ENCODE measurements around the gene BNIP5.
"Not testable (repeated sequence)": the region's sequence is repeated elsewhere in the genome, so short reads cannot be mapped to it uniquely, and the experiment has no call there.

The BNIP5 gene

GRCh38 chr6:36364669-36365479 is 28.2 kb upstream of the BNIP5 start:
- FAIRE-seq: no peak

- not testable (repeated sequence) for FAIRE-seq
These were observed 27.5 kb upstream of the BNIP5 start for GRCh38 chr6:36364061-36364635.

- not testable (repeated sequence) for FAIRE-seq
These were observed 26.7 kb upstream of the BNIP5 start for GRCh38 chr6:36363371-36363752.

GRCh38 chr6:36362551-36363370 is 26.1 kb upstream of the BNIP5 start:
- no peak for FAIRE-seq

- FAIRE-seq: no peak
These were observed 24.4 kb upstream of the BNIP5 start for GRCh38 chr6:36361071-36361470.

DNA sequence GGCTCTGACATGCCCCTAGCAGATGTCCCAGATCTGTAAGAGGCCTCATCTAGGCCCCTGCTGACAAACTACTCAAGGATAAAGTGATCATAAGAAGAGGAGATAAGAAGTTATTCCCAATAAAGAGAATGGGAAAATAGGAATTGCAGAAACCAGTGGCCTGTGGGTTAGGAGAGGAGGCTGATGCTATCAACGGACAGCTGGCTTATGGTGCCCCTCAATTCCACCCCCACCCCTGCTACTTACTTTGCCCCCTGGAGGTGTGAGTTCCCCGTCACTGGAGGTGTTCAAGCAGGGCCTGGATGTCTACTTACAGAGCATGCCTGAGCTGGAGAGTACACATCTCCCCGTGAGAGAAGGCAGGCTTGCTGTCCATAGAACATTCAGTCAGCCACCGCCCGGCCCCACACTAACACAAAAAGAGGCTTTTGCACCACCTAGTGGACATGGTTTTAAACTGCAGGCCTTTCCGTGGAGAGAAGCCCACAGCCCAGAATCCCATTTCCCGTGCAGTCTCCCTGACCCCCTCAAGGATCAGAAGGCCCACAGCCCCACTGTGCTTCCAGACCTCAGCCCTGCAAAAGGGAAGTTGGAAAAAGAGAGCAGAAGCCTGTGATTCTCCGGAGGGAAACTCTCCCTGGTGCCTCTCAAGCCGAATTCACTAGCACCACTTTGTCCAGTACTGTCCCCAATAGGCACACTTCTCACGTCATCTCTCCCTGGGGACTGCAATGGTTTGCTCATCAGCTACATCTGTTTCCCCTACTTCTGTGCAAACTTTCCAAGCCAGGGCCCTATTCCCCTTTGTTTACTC is 23.8 kb upstream of the BNIP5 start:
- no peak for FAIRE-seq

DNA sequence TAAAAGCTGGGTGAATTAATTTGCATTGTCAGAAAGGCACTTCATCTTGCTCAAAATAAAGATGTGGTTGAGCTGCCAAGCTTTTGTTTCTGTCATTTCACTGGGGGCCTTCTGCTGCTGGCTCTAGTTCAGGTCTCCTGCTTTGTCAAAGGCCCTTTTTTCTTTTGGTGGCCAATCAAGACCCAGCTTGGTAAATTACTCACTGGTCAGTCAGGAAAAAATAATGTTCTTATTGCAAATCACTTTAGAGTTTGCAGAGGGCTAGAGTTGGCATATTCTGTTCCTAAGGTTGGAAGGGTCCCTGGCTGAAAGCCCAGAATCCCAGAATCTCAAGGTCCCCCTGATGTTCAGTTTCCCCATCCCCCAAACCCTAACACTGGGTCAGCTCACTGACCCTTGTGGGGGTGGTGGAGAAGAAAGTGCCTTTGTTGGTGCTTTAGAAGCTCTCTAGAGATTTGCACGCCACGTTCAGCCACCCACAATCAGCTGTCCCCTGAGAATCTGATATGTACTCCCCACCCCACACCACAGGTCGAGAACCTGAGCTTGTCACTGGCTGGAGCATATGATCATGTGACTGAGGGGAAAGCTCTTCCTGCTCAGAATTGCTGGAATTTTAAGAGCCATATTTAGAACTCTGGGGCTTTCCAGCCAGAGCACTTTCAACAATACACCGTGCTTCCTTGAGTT is 21.7 kb upstream of the BNIP5 start:
- FAIRE-seq: no peak

GRCh38 chr6:36357872-36358225 is 21.2 kb upstream of the BNIP5 start:
- FAIRE-seq: no peak

DNA sequence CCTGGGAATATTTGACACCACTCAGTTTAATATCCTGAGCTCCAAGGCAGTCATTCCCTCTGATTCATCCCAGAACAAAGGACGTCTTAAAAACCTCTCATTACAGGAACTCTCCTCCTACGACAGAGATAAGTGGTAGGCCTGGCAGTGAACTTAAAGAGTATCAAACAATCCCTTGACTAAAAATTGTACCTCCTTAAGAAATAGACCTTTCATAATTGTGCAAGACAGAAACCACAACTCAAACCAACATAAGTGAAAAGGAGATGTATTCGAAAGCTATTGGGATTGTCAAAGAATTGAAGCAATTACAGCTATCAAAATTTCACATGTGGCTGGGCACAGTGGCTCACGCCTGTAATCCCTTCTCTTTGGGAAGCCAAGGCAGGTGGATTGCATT is 19.1 kb upstream of the BNIP5 start:
- FAIRE-seq: no peak

DNA sequence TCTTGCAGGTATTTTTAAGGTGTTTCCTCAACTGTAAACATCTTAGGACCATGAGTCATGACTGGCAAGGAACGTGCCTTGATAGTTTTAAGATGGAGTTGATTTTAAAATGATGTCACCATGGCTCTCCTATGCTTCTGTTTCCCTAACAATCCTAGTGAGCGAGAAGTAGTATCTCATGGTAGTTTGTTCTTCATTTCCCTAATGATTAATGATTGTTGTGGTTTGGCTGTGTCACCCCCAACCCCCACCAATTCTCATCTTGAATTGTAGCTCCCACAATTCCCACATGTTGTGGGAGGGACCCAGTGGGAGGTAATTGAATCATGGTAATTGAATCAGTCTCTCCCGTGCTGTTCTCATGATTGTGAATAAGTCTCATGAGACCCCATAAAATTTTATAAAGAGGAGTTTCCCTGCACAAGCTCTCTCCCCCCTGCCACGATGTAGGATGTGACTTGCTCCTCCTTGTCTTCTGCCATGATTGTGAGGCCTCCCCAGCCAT is 16.8 kb upstream of the BNIP5 start:
- FAIRE-seq: no peak

DNA sequence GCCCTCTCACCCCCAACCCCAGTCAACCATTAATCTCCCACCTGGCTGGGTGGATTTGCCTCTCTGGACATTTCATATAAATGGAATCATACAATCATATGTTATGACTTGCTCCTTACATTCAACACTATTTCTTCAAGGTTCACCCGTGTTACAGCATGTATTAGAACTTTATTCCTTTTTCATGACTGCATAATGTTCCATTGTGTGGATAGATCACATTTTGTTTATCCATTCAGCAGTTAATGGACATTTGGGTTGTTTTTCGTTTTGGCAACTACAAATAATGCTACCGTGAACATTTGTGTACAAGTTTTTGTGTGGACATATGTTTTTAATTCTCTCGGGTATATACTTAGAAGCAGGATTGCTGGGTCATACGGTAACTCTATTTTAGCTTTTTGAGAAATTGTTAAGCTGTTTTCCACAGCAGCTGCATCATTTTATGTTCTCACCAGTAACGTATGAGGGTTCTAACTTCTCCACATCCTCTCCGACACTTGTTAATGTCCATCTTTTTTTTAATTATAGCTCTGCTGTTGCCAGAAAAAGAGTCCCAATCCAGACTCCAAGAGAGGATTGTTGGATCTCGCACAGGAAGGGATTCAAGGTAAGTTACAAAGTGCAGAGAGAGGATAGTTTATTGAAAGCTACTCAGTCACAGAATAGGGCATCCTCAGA is 15.9 kb upstream of the BNIP5 start:
- FAIRE-seq: no peak

DNA sequence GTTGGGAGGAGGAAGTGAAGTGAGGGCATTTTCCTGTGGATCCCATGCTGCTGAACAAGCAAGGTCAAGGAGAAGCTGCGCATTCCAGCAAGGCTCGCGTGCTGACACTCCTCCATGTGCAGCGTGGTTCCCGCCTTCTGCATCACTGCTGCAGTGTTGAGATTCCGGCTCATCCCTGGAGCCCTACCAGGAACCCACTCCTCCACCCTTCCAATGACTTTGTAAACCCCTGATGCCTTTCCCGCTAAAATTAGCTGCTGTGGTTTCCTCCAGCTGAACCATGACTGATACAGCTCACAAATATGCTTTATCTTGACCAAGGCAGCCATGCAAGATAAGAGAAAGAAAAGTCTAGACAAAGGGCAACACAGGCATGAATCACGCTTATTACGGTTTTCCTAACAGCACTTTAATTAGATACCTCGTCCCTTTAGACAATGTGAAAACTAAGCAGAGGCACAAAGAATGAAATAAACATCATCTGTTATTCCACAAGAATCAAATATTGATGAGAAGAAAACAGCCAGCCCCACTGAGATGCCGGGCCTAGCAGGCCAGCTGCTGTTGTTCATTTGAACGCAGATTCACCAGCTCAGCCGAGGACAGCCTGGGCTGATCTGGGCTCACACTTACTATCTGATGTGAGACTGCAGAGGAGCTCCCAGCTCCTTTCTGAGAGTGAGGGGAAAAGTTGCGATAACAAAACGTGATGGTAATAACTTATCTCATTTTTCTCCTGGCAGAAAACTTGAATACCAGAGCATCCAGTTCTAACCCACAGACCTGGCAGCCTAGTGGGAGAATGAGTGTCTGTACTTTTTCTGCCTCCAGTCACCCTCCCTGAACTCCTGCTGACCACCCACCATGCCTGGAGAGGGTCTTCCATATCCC is 14.2 kb upstream of the BNIP5 start:
- no peak for FAIRE-seq

DNA sequence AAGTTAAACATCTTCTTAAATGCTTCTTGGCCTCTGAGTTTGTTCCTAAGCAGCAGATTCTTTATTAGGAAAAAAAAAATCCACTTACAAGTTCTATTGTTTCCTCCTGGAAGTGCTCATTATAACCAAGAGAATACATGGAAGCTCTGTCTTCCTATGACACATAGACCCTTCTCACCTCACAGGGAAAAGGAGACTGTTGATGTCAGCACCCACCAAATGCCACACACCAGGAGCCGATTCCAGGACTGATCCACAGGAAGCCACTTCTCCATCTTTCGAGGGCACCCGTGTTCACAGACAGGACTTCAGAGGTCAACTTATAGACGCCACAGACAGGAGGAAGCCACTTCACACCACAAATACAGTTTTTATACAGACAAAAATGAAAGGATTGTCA is 13.4 kb upstream of the BNIP5 start:
- no peak for FAIRE-seq

- no peak for FAIRE-seq
These were observed 12.6 kb upstream of the BNIP5 start for GRCh38 chr6:36349240-36349639.

- FAIRE-seq: no peak
These were observed 10.9 kb upstream of the BNIP5 start for GRCh38 chr6:36347621-36348020.

DNA sequence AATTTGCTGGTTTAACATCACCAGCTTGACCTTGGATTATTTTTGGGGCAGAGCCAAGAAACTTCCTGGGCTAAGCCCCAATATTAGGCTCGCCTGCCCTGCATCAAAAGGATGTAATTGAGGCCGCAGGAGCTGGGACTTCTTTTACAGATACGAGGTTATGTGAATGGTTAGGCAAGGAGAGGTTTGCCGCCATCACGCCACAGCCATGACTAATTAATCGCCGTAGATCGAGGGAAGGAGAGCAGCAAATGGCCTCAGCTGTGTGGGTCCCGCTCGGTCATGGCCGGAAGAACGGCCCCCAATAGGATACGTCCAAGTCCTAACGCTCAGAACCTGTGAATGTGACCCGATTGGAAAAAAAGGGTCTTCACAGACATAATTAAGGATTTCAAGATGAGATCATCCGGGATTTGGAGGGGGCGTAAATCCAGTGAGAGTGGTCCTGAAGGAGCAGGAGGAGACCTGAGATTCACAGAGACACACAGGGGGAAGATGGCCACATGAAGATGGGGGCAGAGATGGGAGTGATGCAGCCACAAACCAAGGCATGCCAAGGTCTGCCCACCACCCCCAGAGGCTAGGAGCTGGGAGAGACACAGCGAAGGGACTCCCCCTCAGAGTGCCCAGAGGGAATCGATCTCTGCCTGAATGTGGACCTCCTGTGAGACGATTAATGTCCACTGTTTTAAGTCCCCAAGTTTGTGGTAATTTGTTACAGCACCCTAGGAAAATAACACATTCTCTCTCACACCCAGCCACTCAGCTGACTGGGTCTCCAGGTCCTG is 10.0 kb upstream of the BNIP5 start:
- FAIRE-seq: no peak

DNA sequence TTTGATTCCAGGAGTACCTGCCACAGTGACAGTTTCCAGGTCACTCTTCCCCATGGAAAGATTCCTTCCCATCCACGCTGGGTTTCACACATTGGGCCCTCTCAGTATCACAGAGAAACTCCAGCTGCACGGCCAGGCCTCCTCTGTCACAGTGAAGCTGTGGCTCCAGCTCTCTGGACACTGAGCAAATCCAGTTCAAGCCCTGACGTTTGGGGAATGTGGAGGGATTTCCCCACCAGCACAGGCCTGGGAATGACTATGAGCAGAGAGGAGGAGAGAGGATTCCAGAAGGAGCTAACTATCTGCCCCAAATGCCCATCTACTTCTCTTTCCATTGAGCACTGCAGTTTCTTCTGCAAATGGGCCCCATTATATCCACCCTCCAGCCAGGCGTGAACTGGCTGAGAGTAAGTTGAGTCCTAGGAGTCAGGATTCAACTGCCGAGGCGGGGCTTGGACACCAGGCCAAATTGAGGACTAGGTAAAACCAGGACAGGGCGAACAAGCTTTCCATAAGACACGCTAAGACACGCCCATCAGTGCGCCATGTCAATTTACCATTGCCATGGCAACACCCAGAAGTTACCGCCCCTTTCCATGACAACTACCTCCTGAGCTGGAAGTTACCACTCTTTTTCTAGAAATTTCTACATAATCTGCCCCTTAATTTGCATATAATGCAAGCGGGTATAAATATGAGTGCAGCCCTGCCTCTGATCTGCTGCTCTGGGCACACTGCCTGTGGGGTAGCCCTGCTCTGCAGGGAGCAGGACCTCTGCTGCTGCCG is 9.2 kb upstream of the BNIP5 start:
- FAIRE-seq: no peak

DNA sequence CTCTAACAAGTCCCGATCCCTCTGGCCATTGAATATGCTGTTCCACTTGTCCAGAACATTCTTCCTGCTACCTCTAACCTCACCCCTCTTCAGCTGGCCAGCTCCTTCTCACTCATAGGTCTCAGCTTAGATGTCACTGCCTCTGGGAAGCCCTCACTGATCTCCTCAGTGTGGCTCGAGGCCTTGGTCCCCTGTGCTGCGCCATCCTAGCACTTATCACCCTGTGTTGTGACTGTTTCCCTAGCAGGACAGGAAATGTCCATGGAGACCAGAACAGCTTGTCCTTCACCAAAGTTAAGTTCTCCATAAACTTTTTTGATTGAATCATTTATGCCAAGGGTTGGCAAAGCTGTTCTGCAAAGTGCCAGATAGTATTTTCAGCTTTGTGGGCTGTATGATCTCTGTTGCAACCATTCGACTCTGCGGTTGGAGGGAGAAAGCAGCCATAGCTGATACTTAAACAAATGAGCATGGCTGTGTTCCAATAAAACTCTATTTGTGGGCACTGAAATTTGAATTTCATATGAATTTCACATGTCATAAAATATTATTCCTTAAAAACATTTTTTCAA is 6.5 kb upstream of the BNIP5 start:
- no peak for FAIRE-seq

All from TTC549 (cell line).